ENCODE results near the gene BCL2L13. TPM values are rescaled to one million over a fixed set of nuclear protein-coding genes. Genes with fewer than 3 reads are reported as not detected.

Gene BCL2L13
- total RNA-seq, 2 donors from 2014 or later = 25.1 to 31.4 TPM

GRCh38 chr22:17777005-17777716, 138.6 kb downstream of the BCL2L13 start:
- peak overlapping the region; percentile 93 for H3K4me3 Mint-ChIP-seq
- H3K27me3 Mint-ChIP-seq = no peaks in the 10 kb centered on the region
- H3K36me3 Mint-ChIP-seq (ENCODE audit: low read depth) = no peaks in the 10 kb centered on the region
- no peaks in the 10 kb centered on the region for H3K9me3 Mint-ChIP-seq
- ATAC-seq (replicated peaks) = peak; percentile 66
- peaks cover 47% of the 10 kb centered on the region for H3K4me1 Mint-ChIP-seq
- peak overlapping the region; percentile 97 for H3K27ac Mint-ChIP-seq

GRCh38 chr22:17777717-17778044, 139.1 kb downstream of the BCL2L13 start:
- ATAC-seq (replicated peaks) = no peak
- no peaks in the 10 kb centered on the region for H3K9me3 Mint-ChIP-seq

GRCh38 chr22:17778412-17778976, 139.9 kb downstream of the BCL2L13 start:
- no peak for ATAC-seq (replicated peaks)
- H3K27me3 Mint-ChIP-seq = no peaks in the 10 kb centered on the region
- no peaks in the 10 kb centered on the region for H3K9me3 Mint-ChIP-seq
- H3K4me3 Mint-ChIP-seq = peak overlapping the region; percentile 93
- H3K27ac Mint-ChIP-seq = peak overlapping the region; percentile 70
- H3K4me1 Mint-ChIP-seq = peaks cover 40% of the 10 kb centered on the region
- H3K36me3 Mint-ChIP-seq (ENCODE audit: low read depth) = no peaks in the 10 kb centered on the region

More at GRCh38 chr22:17777717-17778044, 139.1 kb downstream of the BCL2L13 start:
- peak overlapping the region; percentile 97 for H3K27ac Mint-ChIP-seq
- H3K4me1 Mint-ChIP-seq = peaks cover 45% of the 10 kb centered on the region
- H3K27me3 Mint-ChIP-seq = no peaks in the 10 kb centered on the region
- H3K36me3 Mint-ChIP-seq (ENCODE audit: low read depth) = no peaks in the 10 kb centered on the region
- H3K4me3 Mint-ChIP-seq = peak overlapping the region; percentile 93

- H3K4me3 Mint-ChIP-seq = peak overlapping the region; percentile 51
- peak overlapping the region; percentile 70 for H3K27ac Mint-ChIP-seq
These were observed 140.9 kb downstream of the BCL2L13 start for GRCh38 chr22:17779286-17780115.

GRCh38 chr22:17780116-17780740, 141.7 kb downstream of the BCL2L13 start:
- peak overlapping the region; percentile 70 for H3K27ac Mint-ChIP-seq
- peak overlapping the region; percentile 51 for H3K4me3 Mint-ChIP-seq
- peak; percentile 3 for ATAC-seq (replicated peaks)
- no peaks in the 10 kb centered on the region for H3K9me3 Mint-ChIP-seq
- H3K27me3 Mint-ChIP-seq = no peaks in the 10 kb centered on the region
- H3K4me1 Mint-ChIP-seq = peaks cover 39% of the 10 kb centered on the region
- no peaks in the 10 kb centered on the region for H3K36me3 Mint-ChIP-seq (ENCODE audit: low read depth)

More at GRCh38 chr22:17779286-17780115, 140.9 kb downstream of the BCL2L13 start:
- Mint-ChIP-seq H3K9me3 (no peaks in the 10 kb centered on the region), H3K27me3 (no peaks in the 10 kb centered on the region), H3K36me3 (ENCODE audit: low read depth) (no peaks in the 10 kb centered on the region), H3K4me1 (peaks cover 40% of the 10 kb centered on the region)
- ATAC-seq (replicated peaks) = no peak

Other genes starting within 250 kb of the BCL2L13 start
- not detected for gene SLC25A18, start 75.3 kb upstream of the BCL2L13 start, total RNA-seq
- gene ATP6V1E1, start 10.0 kb upstream of the BCL2L13 start, total RNA-seq = 10 to 100 TPM; 73.2 to 97.1 TPM
- gene BID, start 135.7 kb downstream of the BCL2L13 start, total RNA-seq = 10 to 100 TPM in 1 of 2 donors, 1 to 10 TPM in 1; 6.2 to 19.2 TPM